Measurements from ENCODE around the gene REEP6.
"Not testable (repeated sequence)": the region's sequence is repeated elsewhere in the genome, so short reads cannot be mapped to it uniquely, and the experiment has no call there.

REEP6 gene

DNA sequence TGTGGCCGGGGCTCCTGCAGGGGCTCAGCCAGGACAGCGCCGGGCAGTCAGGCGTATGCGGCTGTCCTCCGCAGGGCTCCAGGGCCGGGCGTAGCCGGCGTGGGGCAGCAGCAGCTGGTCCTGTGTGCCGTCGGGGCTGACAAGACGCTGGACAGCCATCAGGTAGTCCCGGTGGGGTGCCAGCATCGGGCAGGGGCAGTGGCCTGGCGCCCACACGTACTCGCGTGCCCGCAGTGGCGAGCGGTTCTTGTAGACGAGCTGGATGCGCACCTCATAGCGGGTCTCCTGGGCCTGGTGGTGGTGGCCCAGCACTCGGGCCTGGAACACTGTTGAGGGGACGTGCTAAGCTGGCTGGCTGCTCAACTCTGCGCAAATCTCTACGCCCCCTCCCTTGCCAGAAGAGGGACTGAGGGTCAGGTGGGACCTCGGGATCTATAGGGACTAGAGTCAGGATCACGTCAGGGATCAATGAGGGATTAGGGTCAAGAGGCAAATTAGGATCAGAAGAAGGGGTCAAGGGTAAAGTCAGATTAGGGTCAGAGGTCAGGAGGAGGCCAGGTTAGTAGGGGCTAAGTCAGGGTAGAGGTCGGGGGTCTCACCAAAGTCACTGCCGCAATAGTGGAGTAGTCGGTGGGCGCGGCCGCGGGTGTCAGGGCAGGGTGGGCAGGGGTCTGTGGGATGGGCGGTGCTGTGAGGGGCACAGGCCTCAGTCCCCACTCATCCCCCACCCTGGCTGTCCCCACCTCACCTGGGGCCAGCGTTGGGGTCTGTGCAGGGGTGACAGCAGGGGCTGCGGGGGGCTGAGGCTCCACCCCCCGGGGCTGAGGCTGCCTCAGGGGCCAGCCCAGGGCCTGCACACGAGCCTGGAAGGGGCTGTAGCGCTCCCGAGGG is 15.3 kb downstream of the REEP6 start:
- DNase-seq (ENCODE audit: low read depth in 2 of 2), result no peak

DNA sequence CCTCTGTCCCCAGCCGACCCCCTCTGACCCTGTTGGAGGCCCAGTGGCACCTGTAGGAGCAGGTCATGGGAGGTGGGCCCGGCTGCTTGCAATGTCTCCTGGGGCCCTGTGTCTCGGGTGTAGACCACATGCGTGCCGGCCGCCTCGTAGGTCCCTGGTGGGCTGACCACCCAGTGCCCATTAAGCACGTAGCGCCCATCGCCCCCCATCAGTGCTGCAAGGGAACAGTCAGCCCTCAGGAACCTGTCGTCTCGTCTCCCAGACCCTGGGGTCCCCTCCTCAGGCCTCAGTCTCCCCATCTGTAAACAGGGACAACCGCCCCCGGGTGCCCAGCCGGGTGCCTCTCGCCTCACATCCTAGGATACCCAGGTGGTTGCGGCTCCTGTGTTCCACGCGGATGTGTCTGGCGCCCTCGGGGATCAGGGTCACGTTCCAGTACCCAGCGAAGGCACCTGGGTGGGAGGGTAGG is 16.2 kb downstream of the REEP6 start:
- DNase-seq (ENCODE audit: low read depth in 2 of 2), result no peak

DNA sequence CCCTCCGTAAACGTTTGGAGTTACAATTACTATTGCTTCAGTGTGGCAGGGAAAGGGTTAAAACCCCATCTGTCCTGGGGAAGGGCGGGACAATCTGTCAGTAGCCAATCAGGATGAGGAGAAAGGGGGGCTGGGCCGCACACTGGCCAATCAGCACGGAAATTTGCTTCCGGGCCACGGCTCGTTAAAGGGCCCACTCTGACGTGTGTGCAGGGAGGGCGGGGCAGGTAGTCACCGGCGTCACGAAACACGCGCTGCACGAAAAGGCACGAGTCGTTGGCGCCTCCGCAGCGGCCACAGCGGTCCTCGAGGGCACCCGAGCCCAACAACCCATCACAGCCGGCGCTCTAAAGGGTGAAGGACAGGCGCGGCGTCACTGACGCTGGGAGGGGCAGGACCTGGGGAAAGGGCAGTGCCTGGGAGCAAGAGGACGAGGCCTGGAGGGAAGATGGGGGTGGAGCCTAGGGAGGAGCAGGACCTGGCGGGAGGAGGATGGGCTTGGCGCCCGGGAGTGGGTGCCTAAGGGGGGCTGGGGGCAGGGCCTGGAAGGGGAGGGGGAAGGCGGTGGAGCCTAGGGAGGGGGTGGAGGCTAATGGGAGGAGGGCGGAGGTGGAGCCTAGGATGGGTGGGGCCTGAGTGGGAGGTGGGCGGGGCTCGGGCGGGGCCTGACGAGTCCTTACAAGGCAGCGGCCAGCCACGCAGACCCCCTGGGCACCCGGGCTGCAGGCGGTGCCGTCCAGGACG is 17.0 kb downstream of the REEP6 start:
- peak; percentile 79 to 86 for DNase-seq (ENCODE audit: low read depth in 2 of 2)

DNA sequence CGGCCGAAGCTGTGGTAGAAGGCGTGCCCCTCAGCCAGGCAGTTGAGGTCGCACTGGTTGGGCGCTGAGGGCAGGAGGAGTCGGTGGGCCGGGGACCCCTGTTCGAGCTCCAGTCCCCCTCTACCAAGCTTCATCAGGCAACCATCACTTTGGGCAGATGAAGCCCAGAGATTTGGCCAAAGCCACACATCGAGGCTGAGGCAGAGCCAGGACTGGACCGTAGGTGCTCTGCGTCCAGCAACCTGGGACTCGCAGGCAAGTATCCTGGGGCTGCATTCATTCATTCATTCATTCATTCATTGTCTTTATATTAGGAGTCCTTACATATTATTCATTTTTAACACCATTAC is 17.5 kb downstream of the REEP6 start:
- no peak for DNase-seq (ENCODE audit: low read depth in 2 of 2)

DNA sequence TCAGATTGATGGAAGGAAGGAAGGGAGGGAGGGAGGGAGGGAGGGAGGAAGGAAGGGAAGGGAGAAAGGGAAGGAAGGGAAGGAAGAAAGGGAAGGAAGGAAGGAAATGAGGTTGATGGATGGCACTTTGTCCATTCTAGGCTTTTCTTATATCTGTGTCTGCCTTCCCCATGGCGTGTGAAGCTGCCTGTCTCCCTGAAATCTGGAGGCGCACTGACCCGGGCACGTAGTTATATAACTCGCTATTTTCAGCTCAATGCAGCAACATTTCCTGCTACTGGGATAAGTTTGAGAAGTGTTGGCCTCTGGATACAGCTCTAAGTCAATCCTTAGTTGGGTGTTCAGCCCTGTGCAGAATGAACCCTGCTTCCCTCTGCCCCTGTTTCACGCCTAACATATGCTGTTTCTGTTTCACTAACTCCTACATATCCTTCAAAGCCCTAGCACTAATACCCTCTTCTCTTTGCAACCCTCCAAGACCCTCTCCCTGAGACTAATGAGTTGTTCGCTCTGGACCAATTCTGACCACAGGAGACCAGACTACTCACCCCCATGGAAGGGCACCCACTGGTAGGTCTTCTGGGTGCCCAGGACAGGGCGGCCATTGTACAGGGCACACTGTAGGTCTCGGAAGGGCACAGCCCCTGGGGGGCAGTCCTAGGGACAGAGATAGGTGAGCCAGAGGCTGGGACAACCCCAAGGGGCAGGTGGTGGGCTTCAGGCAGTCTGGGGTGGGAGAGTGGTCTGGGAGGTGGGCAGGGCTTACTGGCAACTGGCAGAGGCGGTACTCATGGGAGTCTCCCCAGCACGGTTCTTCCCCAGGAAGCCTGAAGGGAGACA is 18.8 kb downstream of the REEP6 start:
- no peak for DNase-seq (ENCODE audit: low read depth in 2 of 2)

DNA sequence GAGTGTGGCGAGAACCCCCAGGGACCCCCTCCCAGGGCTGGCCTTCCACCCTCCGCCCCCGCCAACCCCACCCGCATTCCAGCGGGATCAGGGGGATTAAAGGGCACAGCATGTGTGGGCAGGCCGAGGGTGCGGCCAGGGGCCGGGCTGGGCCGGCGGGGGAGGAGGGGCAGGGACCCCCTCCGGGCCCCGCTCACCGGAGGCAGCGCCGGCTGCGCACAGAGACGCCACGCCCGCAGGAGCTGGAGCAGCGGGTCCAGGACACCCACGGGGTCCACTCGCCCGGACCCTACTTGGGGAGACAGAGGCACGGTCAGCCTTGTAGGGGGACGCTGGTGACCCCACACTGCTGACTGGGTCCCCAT is 19.4 kb downstream of the REEP6 start:
- DNase-seq (ENCODE audit: low read depth in 2 of 2), result no peak

DNA sequence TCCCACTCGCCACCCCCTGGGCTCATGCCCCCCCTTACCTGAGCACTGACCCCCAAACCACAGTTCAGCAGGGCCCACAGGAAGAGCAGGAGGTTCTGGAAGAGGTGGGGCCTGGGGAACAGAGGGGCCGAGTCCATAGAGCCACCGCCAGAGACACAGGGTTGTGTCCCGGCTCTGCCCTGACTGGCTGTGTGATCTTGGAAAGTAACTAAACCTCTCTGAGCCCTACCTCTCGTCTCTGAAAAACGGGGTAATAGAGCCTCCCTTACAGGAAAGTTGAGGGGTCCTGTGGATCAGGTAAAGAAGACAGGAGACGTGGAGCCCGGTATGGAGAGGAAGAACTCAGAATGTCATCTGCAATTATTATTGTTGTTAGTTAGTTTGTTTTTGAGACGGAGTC is 19.8 kb downstream of the REEP6 start:
- no peak for DNase-seq (ENCODE audit: low read depth in 2 of 2)

DNA sequence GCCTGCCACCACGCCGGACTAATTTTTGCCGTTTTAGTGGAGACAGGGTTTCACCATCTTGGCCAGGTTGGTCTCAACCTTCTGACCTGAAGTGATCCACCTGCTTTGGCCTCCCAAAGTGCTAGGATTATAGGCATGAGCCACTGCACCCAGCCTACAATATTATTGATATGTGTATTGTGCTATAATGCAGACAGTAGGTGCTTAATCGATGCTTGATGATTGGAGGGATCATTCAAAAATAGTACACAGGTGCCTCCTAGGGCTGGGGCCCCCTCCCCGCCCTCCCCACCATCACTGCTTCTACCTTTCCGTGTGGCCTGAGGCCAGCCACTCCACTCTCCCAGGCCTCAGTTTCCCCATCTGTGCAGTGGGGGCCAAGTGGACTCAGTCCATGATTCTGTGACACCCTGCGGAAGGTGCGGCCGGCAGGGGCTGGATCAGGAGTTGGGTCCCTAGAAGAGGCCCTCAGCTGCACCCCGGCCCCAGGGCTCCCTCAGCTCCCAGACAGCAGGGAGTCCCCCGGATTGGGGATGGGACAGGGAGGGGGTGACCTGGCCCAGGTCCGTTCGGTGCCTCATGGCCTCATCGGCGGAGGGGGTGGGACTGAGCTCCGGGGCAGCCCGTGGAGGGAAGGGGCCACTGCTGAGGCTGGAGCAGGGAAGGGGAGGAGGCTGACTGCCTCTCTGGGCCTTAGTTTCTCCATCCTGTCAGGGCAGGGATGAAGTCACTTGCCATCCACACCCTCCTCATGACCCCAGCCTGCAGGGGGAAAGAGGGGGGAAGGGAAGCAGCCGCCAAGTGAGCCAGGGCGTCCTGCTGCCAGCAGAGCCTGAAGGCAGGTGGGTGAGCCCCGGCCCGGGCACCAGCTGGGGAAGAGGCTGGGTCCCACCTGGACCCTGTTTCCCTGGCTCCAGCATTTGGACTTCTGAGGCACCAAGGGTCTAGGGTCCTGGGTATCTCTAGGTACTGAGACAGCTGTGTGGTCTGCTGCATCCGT is 20.6 kb downstream of the REEP6 start:
- no peak for DNase-seq (ENCODE audit: low read depth in 2 of 2)

DNA sequence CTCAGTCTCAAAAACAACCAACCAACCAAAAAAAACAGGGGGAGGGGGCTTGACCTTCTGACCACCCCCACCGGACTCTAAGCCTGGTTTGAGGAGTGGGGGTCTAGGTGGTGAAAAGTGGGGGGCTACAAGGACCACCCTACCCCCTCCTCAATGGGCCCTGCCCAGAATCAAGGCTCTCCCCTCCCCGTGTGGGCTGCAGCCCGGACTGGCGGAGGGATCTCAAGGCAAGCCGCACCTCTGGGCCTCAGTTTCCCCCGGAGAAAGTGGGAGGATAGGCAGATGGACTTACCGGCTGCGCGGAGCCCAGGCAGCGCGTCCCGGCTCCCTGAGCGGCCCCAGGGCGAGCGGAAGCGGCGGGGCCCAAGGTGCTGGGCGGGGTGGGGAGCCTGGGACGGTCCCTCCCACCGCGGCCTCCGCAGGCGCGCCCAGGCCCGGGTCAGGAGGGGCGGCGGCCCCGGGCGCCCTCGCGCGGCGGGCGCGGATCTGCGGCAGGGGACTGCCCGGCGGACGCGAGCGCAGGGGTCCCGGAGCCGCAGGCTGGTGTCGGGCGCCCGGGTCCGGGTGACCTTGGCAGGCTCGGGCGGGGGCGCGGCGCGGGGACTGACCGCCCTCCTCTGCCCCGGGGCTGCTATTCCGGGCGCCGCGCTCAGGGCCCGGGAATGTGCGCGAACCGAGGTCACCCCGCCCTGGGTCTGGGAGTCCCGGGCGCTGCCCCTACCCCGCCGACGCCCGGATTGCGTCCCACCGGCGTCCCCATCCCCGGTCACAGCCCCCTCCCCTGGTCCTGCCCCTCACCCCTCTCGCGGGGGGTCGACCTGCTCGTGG is 21.9 kb downstream of the REEP6 start, which contains the start of gene ADAMTSL5:
ADAMTSL5 (minus strand) TSS at position 349 of the 828 bp plus-strand sequence. CDS start 2,076 bp downstream, outside the sequence.
- peak; percentile 69 to 73 for DNase-seq (ENCODE audit: low read depth in 2 of 2)

DNA sequence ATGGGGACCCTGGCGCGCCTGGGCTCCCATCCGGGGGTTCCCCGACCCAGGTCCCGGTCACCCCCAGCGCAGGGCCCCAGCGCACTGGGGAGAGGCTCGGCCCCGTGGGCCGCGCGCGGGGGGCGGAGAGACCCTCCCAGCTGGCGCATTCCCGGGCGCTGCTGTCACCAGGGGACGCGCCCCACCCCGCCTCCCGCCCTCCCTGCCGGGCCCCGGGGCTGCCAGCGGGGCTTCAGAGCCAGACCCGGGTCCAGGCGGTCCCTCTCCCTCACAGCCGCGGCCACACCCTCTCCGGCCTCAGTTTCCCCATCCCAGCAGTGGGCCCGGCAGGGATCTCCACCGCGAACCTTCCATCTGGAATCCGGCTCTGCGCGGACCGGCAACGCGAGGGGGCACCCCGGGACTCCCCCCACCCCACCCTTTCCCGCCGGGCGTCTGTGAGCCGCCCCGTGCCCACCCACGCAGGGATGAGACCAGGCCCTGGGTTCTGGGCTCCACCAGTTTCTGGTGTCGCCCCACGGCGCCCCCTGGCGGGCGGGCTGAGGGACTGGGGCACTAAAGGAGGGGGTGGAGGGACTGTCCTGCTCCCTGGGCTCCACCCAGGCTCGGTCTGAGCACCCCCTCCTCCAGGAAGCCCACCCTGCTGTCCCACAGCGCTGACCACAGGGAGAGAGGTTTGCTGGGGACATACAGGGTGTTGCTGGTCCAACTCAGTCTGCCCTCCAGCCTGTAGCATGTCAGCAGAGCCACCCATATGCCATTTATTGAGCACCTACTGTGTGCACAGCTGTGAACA is 22.7 kb downstream of the REEP6 start:
- peak; percentile 59 to 64 for DNase-seq (ENCODE audit: low read depth in 2 of 2)

DNA sequence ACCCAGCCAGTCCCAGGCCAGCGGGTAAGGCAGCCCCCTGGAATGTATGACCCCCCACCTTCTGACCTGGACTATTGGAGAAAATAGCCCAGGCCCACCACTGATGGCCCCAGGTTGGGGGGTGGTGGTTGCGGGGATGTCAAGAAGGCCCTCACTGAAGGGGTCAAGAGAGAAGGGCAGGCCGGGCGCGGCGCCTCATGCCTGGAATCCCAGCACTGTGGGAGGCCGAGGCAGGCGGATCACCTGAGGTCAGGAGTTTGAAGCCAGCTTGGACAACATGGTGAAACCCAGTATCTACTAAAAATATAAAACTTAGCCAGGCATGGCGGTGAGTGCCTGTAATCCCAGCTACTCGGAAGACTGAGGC is 23.3 kb downstream of the REEP6 start:
- DNase-seq (ENCODE audit: low read depth in 2 of 2), result no peak

DNA sequence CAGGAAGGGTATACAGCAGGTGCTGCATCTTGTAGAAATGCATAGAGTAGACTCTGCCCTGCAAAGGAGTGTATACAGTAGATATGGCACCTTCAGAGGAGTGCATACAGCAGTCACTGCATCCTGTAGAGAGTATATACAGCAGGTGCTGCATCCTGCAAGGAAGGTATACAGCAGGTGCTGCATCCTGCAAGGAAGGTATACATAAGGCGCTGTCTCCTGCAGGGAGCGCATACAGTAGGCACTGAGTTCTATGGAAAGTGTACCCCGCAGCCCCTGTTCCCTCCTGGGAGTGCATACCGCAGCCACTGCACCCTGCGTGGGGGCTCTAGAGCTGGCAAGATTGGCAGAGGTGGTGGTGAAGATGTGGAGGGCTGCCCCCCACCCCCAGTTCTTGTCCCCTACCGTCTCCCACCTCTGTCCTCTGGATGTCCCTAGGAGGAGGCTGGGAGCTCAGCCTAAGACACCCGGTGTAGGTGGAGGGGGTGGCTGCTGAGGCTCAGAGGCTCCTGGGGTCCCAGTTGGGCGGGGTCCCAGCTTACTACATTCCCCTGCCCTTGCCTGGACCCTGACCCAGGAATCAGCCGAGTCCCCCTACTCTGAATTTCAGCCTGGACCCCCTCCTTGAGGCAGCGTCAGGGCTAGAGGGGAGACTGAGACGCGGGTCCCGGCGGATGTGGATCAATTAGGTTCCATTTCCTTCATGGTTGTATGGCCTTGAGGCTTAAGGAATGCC is 24.2 kb downstream of the REEP6 start:
- no peak for DNase-seq (ENCODE audit: low read depth in 2 of 2)

DNA sequence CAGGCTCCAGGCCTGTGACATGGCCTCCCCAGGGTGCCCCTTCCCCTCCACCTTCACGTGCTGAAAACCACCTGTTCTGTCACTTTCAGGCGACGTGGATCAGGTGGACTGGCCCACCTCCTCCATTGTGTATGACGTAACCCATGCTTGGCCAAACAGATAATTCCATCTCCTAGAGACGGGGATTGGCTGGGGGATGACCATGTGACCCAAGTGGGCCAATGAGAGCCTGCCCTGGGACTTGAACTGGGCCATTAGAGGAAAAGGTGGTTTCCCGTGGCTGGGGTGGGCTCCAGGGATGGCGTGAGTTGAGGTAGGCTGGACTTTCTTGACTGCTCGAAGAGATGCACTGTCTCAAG is 25.4 kb downstream of the REEP6 start:
- no peak for DNase-seq (ENCODE audit: low read depth in 2 of 2)

DNA sequence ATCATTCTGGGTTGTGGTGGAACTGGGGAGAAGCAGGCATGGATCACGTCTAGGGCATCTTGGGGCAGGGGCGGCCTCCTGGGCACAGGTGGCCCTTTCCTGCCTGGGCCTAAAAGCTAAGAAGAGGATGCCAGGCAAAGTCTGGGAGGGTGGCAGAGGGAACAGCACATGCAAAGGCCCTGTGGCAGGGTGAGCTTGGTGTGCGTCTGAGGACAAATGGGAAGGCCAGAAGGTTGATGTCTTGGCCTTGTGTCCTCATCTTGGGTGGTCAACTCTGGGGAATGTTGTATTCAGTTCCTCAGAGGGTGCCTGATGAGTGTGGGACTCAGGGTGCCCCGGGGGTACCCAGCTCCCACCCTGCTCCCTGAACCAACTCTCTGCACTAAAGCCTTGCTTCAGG is 27.5 kb downstream of the REEP6 start:
- DNase-seq (ENCODE audit: low read depth in 2 of 2), result no peak

DNA sequence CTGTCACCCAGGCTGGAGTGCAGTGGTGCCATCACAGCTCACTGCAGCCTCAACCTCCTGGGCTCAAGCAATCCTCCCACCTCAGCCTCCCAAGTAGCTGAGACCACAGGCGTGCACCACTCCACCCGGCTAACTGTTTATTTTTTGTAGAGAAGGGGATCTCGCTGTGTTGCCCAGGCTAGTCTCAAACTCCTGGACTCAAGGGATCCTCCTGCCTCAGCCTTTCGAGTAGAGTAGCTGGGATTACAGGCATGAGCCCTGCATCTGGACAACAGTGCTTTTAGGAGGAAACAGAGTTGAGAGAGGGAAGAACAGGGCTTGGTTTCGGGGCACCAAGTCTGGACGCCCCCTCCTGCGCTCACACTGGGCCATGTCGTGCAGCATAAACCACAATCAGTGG is 28.8 kb downstream of the REEP6 start:
- not testable (repeated sequence) for DNase-seq (ENCODE audit: low read depth in 2 of 2)

DNA sequence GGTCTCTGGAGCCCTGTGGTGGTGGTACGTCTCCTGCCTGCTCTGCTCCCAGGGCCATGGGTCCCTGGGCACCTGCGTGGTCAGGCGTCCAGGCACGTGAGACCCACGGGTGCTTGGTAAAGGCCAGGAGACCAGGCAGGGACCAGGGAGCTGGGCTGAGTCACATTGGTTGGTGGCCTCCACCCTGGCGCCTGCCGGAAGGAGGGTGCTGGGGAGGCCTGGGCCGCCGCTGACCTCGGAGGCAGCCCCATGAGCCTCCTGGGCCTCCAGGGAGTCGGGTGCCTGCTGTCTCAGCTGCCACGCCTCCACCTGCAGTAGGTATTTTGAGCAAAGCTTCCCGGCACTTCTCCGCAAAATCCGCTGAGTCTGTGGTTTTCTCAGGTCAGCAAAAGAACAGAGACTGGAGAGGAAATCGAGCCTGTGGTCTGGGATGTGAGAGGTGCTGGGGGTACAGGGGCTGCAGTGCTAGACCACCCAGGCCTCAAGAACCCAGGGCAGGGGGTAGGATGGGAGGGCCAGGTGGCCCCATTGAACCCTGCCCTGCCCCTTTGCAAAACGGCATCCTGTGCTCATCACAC is 29.3 kb downstream of the REEP6 start:
- DNase-seq (ENCODE audit: low read depth in 2 of 2), result no peak

DNA sequence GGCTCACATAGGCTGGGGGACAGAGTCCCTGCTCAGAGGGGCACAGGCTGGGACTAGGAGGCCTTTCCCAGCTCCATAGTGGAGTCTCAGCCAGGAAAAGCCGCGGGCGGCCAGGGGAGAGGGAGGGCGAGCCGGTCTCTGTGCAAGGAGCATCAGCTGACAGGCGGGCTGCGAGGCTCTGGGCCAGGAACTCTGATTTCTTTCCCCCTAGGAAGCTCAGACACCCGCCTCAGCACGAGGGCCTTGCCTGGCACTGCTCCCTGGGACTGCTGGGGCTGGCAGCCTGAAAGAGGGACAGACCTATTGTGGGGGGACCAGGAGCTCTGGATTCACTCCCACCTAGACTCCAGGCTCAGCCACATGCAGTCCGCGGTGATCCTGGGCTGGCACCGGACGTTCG is 30.7 kb downstream of the REEP6 start:
- no peak for DNase-seq (ENCODE audit: low read depth in 2 of 2)

DNA sequence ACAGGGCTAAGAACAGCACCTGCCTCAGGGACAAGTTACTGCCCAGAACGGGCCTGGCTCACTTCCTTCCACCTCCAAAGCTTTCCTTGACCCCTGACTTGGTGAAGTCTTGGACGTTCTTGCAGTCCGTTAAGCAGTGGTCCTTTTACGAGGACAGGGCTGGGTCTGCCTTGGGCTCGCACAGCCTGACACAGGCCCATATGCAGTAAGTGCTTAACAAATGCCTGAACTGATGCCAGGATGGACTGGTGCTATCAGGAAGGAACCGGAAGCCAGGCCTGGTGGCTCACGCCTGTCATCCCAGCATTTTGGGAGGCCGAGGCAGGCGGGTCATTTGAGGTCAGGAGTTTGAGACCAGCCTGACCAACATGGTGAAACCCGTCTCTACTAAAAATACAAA is 31.1 kb downstream of the REEP6 start:
- no peak for DNase-seq (ENCODE audit: low read depth in 2 of 2)
